GM21723 (cell line): ENCODE data around the gene PXMP4.

Experiments
- ATAC-seq: cut with Tn5 transposase; IDR thresholded peaks from one replicate; pipeline ENCODE4 v1.9.1; 2021; ENCODE audit warnings: mild to moderate bottlenecking, moderate library complexity; ENCODE audit not compliant: unreplicated experiment

The PXMP4 gene

GRCh38 chr20:33685328-33686099 lies 34.6 kb downstream of the PXMP4 start:
- peak; percentile 47 for ATAC-seq

DNA sequence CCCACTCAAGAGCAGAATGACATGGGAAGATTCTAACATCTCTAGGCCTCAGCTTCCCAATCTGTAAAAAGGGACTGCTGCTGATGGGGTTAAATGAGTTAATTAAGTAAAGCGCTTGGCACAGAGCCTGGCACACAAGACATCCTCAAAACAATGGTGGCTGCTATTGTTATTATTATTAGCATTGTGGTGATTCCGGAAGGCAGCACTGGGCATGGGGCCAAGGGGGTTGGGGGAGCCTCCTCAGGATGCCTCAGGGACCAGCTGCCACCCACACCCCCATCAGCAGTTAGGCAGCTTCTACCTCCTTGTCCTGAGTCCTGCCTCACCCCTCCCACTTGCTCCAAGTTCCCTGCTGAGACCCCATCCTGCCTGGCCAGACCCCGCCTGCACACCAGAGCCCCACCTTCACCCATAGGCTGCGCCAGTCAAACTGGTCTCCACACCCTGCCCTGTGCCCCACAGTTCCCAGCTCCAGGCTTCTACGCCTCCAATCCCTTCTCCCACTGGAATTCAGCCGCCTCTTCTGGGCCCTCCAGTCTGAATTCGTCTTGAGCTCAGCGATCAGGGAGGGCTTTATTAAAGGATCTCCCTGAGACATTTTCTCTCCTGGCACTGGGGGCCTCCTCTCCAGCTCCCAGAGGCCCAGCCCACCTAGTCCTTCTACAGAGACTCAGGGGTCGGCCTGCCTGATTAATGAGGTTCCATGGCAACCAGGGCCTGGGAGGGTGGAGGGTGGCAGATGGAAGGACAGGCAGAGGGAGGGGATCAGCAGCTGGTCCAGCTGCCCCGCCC lies 35.4 kb downstream of the PXMP4 start:
- ATAC-seq, result no peak

GRCh38 chr20:33681728-33682353 lies 38.3 kb downstream of the PXMP4 start:
- no peak for ATAC-seq

- no peak for ATAC-seq
Measured at GRCh38 chr20:33681288-33681687, 38.8 kb downstream of the PXMP4 start.

GRCh38 chr20:33680686-33681085 lies 39.4 kb downstream of the PXMP4 start:
- ATAC-seq, result no peak

GRCh38 chr20:33679758-33680485 lies 40.2 kb downstream of the PXMP4 start:
- ATAC-seq, result peak; percentile 53

- ATAC-seq, result no peak
Measured at GRCh38 chr20:33677991-33678702, 42.0 kb downstream of the PXMP4 start.

- no peak for ATAC-seq
Measured at GRCh38 chr20:33676652-33677645, 43.2 kb downstream of the PXMP4 start.

GRCh38 chr20:33676121-33676520 lies 44.0 kb downstream of the PXMP4 start:
- ATAC-seq, result no peak

GRCh38 chr20:33675136-33675959 lies 44.8 kb downstream of the PXMP4 start:
- no peak for ATAC-seq

DNA sequence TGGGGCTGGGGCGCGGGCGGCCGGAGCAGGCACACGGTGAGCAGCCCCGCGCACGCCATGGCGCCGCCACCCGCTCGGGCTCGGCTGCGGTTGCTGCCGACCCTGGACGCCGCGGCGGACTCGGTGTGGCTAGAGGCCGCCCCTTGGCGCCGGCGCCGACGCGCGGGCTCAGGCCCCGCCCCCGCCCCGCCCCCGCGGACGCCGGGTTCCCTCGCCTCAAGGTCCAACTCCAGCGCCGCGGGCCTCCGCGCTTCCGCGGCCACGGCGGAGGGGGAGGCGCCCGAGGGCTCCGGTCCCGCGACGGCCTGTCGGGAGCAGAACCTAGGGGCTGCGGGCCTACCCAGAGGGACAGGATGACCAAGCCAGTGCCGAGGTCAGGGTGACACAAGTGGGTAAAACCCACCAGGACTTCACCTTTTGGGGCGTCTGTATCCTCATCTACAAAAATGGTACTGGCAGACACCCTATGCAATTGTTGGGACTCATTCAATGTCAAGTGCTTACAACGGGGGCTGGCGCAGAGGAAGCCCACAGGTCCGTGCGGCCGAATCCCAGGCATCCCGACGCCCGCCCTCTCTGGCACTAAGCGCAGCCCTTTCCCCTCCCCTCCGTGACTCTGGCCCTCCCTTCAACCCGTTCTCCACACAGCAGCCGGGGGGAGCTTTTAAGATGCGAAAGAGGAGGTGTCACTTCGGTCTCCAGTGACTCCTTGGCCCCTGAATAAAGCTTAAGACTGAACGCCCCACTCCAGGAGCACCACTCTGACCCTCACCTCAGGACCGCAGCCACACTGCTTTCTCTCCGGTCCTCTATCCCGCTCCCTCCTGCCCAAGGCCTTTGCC lies 45.6 kb downstream of the PXMP4 start, which contains the start of gene NECAB3:
Gene NECAB3 (minus strand): TSS at position 135 of the 842 bp plus-strand sequence. CDS start 76 bp downstream, at position 59.
- ATAC-seq, result peak; percentile 65

- ATAC-seq, result no peak
Measured at GRCh38 chr20:33673410-33674293, 46.5 kb downstream of the PXMP4 start.

DNA sequence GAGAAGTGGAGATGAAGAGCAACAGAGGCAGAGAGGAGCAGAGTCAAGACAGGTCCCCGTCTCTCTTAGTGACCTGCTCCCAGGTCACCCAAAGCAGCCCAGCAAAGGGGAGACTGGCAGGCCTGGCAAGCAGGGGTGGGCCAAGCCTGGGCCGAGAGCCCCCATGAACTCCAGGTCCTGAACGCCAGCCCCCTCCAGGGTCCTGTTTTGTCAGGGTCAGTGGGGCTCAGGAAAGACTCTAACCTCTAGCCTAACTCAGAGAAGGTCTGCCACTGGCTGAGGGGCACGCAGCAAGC lies 47.0 kb downstream of the PXMP4 start:
- no peak for ATAC-seq

DNA sequence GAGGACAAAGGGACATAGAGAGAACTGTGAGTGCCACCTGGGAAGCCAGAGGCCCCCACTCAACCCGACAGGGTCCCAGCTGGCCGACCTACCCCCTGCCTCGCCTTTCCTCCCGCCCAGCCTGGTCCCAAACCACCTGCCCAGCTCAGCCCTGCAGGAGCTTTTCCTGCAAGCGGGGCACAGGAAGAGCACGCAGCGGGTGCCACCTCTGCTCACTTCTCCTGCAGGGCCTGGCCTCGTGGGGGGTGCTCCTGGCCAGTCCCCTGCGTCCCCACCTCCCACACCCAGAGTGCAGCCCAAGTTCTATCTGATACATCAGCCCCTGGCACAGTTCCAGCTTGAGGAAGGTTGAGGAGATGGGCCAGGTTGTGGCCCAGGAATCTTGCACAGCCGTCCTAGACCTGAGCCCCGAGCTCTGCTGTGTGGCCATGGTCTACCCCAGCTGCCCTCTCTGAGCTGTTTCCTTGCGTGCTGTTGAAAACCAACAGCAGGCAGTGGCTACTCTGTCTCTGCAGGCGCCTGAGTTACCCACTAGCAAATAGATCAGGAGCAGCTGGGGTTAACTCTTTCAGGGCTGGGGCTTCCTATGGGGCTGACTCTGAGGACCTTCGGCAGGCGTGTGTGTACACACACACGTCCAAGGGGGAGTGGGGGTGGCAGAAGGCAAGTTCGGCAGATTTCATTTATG lies 47.5 kb downstream of the PXMP4 start:
- ATAC-seq, result no peak

DNA sequence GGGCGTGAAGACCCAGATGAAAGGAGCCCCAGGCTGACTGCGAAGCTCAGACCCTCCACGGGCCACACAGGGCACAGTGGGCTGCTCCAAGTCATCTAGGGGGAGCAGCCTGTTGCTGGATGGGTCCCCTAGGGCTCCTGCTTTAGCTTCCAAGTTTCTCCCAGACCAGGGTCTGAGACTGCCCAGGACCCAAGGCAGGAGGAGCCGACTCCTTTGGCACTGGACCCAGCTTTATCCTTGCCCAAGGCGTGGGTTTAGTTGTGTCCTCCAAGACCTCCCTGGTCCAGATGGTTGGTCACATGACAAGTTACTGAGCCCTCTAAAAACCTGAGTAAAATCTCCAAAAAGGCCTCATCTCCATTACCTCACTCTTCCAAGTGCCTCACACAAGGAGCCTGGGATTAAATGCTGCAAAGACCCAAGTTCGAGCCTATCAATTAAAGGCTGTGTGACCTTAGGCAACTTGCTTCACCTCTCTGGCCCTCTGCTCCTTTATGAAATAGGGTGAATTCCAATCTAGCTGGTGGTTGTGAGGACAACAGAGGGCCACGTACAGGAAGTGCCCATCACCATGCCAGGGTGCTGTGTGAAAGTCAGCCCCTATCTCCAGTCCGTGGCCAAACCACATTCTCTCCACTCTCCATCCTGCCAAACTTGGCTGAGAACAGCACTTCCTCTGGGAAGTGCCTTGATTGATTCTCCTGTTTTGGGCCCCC lies 48.4 kb downstream of the PXMP4 start:
- ATAC-seq, result no peak
